Measurements from ENCODE around the gene SELENOW.

GRCh38 chr19:47730910-47731309 lies 47.6 kb upstream of the SELENOW start:
- TF ChIP-seq CTCF (conservative IDR thresholded peaks at IDR 0.05; ENCODE audit: low read length) (no peak), EZH2phosphoT487 (IDR thresholded peaks at IDR 0.05; ENCODE audit: borderline replicate concordance) (no peak)

Data from Loucy (cell line).